ENCODE measurements around the gene GAB1.
A peak's percentile ranks its signal among the peaks of the same experiment; 100 is the strongest.

The GAB1 gene

DNA sequence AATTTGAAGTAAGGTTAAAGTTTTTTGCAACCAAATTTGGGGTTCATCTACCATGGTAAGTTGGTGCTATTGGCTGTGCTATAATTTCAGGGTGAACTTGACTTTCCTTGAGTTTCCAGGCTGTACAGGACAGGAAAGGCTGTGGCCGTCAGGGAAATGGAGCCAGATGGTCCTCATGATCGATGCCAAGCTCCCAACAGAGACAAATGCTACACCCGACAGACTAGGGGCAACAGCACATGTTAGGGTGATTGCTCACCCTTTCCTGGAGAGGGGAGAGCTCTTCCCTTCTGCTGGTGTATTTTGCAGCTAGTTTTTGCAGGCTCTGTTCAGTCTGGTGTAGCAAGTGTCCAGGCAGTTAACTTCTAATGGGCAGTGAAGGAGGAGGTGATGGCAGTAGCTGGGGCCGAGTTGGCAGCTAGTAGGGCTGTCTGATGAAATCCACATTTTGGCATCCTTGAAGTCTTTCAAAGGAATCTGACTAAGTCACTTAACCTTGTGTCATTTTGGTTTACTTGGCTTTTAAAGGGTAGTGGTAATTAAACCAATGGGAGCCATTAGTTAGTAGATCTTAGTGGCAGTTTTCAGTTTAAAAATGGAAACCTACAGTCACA lies 47.8 kb downstream of the GAB1 start:
- peak; percentile 58 for DNase-seq (ENCODE audit: low read depth)
- TF ChIP-seq, protein P1, sequence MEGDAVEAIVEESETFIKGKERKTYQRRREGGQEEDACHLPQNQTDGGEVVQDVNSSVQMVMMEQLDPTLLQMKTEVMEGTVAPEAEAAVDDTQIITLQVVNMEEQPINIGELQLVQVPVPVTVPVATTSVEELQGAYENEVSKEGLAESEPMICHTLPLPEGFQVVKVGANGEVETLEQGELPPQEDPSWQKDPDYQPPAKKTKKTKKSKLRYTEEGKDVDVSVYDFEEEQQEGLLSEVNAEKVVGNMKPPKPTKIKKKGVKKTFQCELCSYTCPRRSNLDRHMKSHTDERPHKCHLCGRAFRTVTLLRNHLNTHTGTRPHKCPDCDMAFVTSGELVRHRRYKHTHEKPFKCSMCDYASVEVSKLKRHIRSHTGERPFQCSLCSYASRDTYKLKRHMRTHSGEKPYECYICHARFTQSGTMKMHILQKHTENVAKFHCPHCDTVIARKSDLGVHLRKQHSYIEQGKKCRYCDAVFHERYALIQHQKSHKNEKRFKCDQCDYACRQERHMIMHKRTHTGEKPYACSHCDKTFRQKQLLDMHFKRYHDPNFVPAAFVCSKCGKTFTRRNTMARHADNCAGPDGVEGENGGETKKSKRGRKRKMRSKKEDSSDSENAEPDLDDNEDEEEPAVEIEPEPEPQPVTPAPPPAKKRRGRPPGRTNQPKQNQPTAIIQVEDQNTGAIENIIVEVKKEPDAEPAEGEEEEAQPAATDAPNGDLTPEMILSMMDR (IDR thresholded peaks at IDR 0.05; ENCODE audit: low read length, missing control alignments) = no peak
- no peak overlapping the region for H3K4me3 ChIP-seq (replicated peaks; ENCODE audit: low read depth, low read length)

GRCh38 chr4:143386812-143387211 lies 50.1 kb downstream of the GAB1 start:
- peak; percentile 42 for DNase-seq (ENCODE audit: low read depth)
- no peak overlapping the region for H3K4me3 ChIP-seq (replicated peaks; ENCODE audit: low read depth, low read length)
- TF ChIP-seq, protein P1 (IDR thresholded peaks at IDR 0.05; ENCODE audit: low read length, missing control alignments) = no peak

GRCh38 chr4:143389579-143390195 lies 53.0 kb downstream of the GAB1 start:
- DNase-seq (ENCODE audit: low read depth) = no peak
- H3K4me3 ChIP-seq (replicated peaks; ENCODE audit: low read depth, low read length) = no peak overlapping the region
- TF ChIP-seq, protein P1 (IDR thresholded peaks at IDR 0.05; ENCODE audit: low read length, missing control alignments) = no peak

- TF ChIP-seq, protein P1 (IDR thresholded peaks at IDR 0.05; ENCODE audit: low read length, missing control alignments) = no peak
- no peak overlapping the region for H3K4me3 ChIP-seq (replicated peaks; ENCODE audit: low read depth, low read length)
- DNase-seq (ENCODE audit: low read depth) = no peak
Measured at GRCh38 chr4:143390764-143391163, 54.1 kb downstream of the GAB1 start.

- no peak for DNase-seq (ENCODE audit: low read depth)
- no peak overlapping the region for H3K4me3 ChIP-seq (replicated peaks; ENCODE audit: low read depth, low read length)
- TF ChIP-seq, protein P1 (IDR thresholded peaks at IDR 0.05; ENCODE audit: low read length, missing control alignments) = no peak
Measured at GRCh38 chr4:143391261-143391660, 54.6 kb downstream of the GAB1 start.

GRCh38 chr4:143391895-143392294 lies 55.2 kb downstream of the GAB1 start:
- DNase-seq (ENCODE audit: low read depth) = peak; percentile 70
- TF ChIP-seq, protein P1 (IDR thresholded peaks at IDR 0.05; ENCODE audit: low read length, missing control alignments) = no peak
- H3K4me3 ChIP-seq (replicated peaks; ENCODE audit: low read depth, low read length) = no peak overlapping the region

DNA sequence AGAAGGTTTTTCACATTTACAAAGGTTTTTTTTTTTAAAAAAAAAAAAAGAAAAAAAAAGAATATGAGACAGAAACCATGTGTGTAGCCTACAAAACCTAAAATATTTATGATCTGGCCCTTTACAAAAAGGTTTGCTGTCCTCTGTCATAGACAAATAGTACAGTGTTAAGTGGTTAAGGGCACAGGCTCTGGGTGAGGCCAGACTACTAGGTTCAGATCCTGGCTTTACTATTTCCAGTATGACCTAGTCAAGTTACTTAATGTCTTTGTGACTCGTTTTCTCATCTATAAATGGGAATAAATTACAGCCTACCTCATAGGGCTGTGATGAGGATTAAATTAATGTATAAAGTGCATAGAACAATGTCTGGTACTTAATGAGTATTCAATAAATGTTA lies 56.5 kb downstream of the GAB1 start:
- no peak for DNase-seq (ENCODE audit: low read depth)
- no peak overlapping the region for H3K4me3 ChIP-seq (replicated peaks; ENCODE audit: low read depth, low read length)
- TF ChIP-seq, protein P1 (IDR thresholded peaks at IDR 0.05; ENCODE audit: low read length, missing control alignments) = no peak

All from fibroblast of pulmonary artery (primary cell).